Mesodermal cell (in vitro differentiated cells): ENCODE results near the gene IP6K2.

Source experiments
- H3K27ac ChIP-seq: 2 replicates; pipeline ENCODE4 v1.7.0; 2013; ENCODE audit warnings: mild to moderate bottlenecking, low read depth, low read length, moderate library complexity; ENCODE audit not compliant: severe bottlenecking
- H3K36me3 ChIP-seq: 2 replicates; pipeline ENCODE4 v1.7.1; 2013; ENCODE audit warnings: mild to moderate bottlenecking, low read length, moderate library complexity; ENCODE audit not compliant: control insufficient read depth, insufficient read depth
- H3K4me1 ChIP-seq: one replicate; pipeline ENCODE4 v1.7.1; 2013; ENCODE audit warnings: mild to moderate bottlenecking, low read length; ENCODE audit not compliant: insufficient read depth, control insufficient read depth, poor library complexity, severe bottlenecking
- H3K4me3 ChIP-seq: 2 replicates; pipeline ENCODE4 v1.7.0; 2013; ENCODE audit warnings: low read length, control low read depth, mild to moderate bottlenecking; ENCODE audit not compliant: insufficient read depth, poor library complexity, severe bottlenecking; ENCODE audit errors: extremely low read depth
- H3K9me3 ChIP-seq: 2 replicates; pipeline ENCODE4 v1.7.1; 2013; ENCODE audit warnings: mild to moderate bottlenecking, low read length, moderate library complexity; ENCODE audit not compliant: control insufficient read depth
- WGBS, 2 experiments: methylation state at CpG; one replicate each; pipeline ENCODE4 v1.1.5; 2013; ENCODE audit warnings: missing lambda C conversion rate in 2 of 2; ENCODE audit not compliant: insufficient coverage in 2 of 2; 5-methylcytosine and 5-hydroxymethylcytosine counted together

The IP6K2 gene

DNA sequence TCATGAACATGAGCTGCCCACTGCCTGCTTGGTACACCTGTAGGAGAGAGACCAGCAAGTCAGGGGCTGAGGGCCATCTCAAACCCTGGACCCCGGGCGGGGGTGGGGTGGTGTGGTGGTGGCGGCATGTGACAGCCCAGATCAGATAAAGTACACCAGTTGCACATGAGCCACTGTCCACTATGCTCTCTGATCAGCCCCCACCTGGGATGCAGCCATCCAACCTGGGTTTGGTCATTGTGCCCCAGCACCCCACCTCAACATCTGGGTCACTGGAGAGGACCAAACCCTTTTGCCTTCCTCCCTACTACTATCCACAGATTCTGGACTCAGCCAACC, 28.3 kb downstream of the IP6K2 start:
- Histone ChIP-seq H3K27ac (no peak overlapping the region), H3K9me3 (no peaks in the 10 kb centered on the region), H3K4me1 (peaks cover 24% of the 10 kb centered on the region), H3K4me3 (no peak overlapping the region), H3K36me3 (peaks cover 69% of the 10 kb centered on the region)
- WGBS, 2 experiments, result 100% methylated on average over 3 of the region's 3 CpGs; no CpG with 5 or more reads in 1 of the 2 experiments

DNA sequence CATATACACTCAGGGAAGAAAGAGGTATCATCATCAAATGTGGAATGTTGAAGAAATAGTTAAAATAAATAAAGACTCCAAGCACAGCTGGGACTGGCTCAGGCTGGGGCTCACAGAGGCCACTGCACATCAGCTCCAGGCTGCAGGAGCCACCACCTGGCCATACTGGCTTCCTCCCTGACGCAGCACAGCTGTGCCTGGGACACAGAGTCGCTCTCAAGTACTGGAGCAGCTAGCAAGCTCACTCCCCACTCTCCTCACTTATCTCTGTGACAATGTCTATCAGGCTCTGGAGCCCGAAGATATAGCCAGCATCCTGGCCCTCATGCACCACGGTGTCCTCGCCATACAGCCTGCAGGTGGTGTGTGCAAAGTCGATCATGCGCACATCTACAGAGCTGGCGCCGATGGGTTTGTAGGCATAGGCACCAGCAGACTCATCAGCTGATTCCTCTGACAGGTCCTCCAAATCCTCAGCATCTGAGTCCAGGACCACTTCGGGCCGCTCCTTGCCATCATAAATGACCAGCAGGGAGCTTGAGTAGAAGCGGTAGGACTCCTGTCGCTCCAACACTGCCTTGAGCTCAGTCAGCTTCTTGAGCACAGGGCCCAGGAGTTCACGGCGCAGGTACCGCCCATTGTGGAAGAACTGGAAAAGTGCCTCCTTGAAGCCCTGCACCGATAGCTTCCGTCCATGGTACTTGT, 28.8 kb downstream of the IP6K2 start:
- H3K36me3 ChIP-seq, result peaks cover 68% of the 10 kb centered on the region
- H3K27ac ChIP-seq, result no peak overlapping the region
- no peaks in the 10 kb centered on the region for H3K9me3 ChIP-seq
- H3K4me3 ChIP-seq, result no peak overlapping the region
- 97 to 98% methylated on average over 18 of the region's 18 CpGs for WGBS, 2 experiments
- H3K4me1 ChIP-seq, result peaks cover 21% of the 10 kb centered on the region

DNA sequence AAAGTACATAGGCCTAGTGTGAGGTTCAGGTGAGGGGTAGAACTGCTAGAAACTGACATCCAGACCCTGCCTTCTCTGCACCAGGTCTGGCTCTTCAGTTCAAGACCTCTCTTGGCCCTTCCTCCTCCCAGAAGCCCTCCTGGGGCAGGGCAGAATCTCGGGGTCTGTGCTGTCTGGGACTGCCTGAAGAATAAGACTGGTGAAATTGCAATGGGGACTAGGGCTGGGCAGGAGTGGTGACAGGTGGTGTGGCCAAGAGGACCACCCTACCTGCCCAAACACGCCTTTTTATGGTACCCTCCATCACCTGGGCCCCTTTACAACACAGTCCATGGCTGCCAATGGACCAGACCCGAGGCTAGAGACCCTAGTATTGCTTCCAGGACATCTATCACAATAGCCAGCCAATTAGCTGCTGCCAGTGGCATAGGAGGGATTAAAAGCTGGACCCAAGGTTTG, 29.8 kb downstream of the IP6K2 start:
- H3K4me1 ChIP-seq, result peaks cover 21% of the 10 kb centered on the region
- H3K27ac ChIP-seq, result peak overlapping the region; percentile 36
- no peaks in the 10 kb centered on the region for H3K9me3 ChIP-seq
- no peak overlapping the region for H3K4me3 ChIP-seq
- peaks cover 67% of the 10 kb centered on the region for H3K36me3 ChIP-seq
- 67 to 100% methylated on average over 2 to 3 of the region's 3 CpGs for WGBS, 2 experiments

DNA sequence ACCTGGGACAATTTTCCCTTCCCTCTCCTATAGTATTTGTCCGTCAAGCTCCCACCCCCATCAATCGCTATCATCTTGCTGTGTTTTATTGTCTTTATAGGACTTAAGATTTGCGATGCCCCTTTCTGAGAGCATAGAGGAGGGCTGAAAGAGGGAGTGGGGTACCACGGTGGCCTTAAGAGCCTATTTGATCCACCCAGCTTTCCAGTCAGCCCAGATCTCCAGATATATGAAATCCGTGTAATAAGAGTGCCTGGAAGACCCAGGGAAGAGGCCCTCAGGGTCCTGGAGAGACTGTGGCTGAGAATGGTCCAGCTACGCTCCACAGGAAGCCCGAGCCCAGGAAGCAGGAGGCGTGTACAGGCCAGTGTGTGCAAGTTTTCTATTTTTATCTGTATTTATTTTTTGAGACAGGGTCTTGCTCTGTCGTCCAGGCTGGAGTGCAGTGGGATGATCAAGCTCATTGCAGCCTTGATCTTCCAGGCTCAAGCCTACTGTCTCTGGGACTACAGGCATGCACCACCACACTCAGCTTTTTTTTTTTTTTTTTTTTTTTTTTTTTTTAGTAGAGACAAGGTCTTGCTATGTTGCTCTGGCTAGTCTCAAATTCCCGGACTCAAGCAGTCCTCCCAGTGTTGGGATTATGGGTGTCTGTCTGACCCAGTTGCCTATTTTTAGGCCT, 30.3 kb downstream of the IP6K2 start:
- Histone ChIP-seq H3K27ac (peak overlapping the region; percentile 49), H3K4me1 (peaks cover 21% of the 10 kb centered on the region), H3K4me3 (peak overlapping the region; percentile 90), H3K36me3 (peaks cover 67% of the 10 kb centered on the region), H3K9me3 (no peaks in the 10 kb centered on the region)
- WGBS, 2 experiments, result 94% methylated on average over 4 to 5 of the region's 10 CpGs

DNA sequence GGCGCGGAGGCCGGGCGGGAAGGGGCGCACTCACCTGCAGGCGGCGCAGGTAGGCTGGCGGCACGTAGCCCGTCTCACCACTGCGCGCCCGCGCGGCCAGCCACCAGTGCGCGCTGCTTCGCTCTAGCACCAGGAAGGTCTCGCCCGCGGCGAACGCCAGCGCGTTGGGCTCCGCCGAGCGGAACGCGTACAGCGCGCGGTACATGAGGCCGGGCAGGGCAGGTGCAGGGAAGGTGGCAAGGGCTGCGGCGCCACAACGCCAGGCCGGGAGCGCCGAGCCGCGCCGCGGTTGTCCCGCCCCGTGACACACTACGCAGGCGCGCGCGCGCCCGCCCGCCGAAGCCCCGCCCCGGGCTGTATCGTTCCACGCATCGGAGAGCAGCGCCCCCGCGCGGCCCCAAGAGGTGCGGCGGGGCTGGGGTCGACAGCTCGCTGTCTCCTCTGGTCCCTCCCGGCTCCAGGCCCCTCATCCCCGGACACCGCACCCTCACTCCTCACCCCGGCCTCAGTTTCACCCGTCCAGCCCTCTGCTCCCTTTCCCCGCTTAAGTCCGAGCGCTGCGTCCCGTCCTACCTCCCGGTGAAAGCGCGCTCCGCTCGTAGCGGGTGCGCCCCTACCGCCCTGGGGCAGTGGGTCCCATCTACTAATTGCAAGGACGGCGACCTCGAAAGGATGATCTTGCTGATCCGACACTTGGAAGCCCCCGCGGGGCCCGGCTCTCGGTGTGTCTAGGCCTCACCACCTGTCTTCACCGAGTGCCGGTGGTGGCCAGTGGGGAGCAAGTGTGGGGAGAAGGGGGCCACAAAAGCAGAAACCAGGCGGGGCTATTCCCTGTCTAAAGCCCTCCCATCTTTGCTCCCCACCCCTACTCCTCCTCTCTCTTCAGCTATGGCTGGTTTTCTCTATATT, 31.2 kb downstream of the IP6K2 start, which contains the start of gene NCKIPSD:
Gene NCKIPSD, minus strand, starts transcription at position 313 of the 909 bp plus-strand sequence. Its CDS starts 108 bp downstream, at position 205.
- H3K4me1 ChIP-seq, result peaks cover 21% of the 10 kb centered on the region
- peaks cover 69% of the 10 kb centered on the region for H3K36me3 ChIP-seq
- peak within 1 kb of the TSS; percentile 49 for H3K27ac ChIP-seq
- H3K9me3 ChIP-seq, result no peaks in the 10 kb centered on the region
- peak within 1 kb of the TSS; percentile 90 for H3K4me3 ChIP-seq
- WGBS, 2 experiments, result 3 to 4% methylated on average over 66 to 67 of the region's 97 CpGs

DNA sequence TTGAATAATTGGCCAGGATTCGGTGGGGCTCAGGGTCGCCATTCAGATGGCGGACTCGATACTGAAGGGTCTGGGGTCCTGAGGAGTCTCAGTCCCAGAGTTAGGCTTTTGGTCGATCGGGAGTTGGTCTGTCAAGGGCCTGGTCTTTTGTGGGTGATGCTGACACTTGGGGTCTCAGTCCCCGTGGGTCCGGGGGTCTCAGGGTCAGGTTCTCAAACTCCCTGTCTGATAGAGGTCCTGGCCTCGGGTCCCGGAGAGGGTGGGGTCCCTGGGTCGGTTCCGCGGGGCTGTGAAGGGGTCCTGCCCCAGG, 31.8 kb downstream of the IP6K2 start:
- peak overlapping the region; percentile 45 for H3K27ac ChIP-seq
- H3K4me3 ChIP-seq, result peak overlapping the region; percentile 90
- H3K9me3 ChIP-seq, result no peaks in the 10 kb centered on the region
- H3K4me1 ChIP-seq, result peaks cover 21% of the 10 kb centered on the region
- peaks cover 69% of the 10 kb centered on the region for H3K36me3 ChIP-seq
- 11 to 15% methylated on average over 12 to 13 of the region's 13 CpGs for WGBS, 2 experiments

DNA sequence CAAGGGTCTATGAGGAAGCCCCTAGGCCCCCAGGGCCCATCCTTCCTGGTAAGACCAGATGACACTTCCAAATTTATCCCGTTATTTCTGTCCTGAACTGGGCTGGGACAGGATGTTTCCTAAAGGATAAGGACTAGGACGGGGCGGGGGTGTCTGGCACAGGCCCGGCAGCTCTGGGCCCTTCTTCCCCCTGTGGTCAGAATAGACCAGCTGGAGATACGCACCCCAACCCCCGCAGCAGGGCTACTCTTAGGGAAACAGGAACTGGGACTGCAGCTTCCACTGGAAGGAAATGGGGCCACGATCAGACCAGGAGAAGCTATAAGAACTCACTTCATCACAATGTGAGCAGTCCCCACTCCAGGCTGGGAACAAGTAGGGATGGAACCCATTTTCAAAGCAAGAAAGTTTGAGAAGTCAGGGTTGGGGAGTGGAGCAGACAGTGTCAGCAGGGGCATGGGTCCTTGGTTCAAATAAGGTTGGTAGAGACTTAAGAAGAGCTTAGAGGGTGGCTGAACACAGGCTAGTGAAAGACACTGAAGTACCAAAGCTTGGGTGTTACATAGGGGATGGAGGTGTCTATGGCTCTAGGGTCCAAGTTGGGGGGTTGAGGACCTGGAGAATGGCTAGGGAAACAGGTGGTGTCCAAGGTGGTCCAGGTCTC, 32.4 kb downstream of the IP6K2 start:
- no peaks in the 10 kb centered on the region for H3K9me3 ChIP-seq
- peak overlapping the region; percentile 90 for H3K4me3 ChIP-seq
- peaks cover 69% of the 10 kb centered on the region for H3K36me3 ChIP-seq
- WGBS, 2 experiments, result 82 to 85% methylated on average over 6 to 7 of the region's 7 CpGs
- H3K4me1 ChIP-seq, result peaks cover 21% of the 10 kb centered on the region
- no peak overlapping the region for H3K27ac ChIP-seq

DNA sequence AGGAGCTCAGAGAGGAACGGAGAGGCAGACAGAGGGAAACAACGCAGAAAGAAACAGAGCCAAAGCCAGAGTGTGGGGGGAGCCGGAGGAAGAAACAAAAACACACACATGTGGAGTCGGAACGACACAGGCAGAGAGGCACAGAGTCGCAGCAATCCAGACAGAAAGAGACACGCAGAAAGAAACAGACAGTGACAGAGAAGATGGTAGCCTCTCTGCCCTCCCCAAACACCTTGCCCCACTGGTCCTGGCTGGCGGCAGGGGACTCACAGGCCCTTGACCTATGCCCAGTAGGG, 33.0 kb downstream of the IP6K2 start:
- Histone ChIP-seq H3K27ac (no peak overlapping the region), H3K4me3 (peak overlapping the region; percentile 90), H3K36me3 (peaks cover 69% of the 10 kb centered on the region), H3K4me1 (peaks cover 21% of the 10 kb centered on the region), H3K9me3 (no peaks in the 10 kb centered on the region)
- 85 to 93% methylated on average over 7 to 8 of the region's 8 CpGs for WGBS, 2 experiments

DNA sequence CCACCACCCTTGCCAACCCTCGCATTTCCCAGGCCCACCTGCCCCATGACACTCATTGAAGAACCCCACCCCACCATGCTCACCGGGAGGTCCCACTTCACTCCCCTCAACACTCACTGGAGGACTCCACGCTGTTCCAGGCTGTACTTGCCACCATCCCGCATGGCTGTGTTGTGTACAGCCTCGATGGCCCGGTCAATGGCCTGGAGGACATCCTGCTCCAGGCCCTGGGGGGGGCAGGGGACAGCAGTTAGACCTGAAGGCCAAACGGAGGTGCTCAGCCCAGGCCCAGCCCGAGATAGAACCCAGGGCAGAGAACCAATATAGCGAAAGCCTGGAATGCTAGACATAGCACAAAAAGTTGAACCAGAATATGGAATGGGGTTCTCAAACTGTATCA, 34.2 kb downstream of the IP6K2 start:
- no peak overlapping the region for H3K27ac ChIP-seq
- H3K36me3 ChIP-seq, result peaks cover 69% of the 10 kb centered on the region
- H3K4me3 ChIP-seq, result no peak overlapping the region
- H3K4me1 ChIP-seq, result peaks cover 21% of the 10 kb centered on the region
- WGBS, 2 experiments, result 95 to 98% methylated on average over 8 to 9 of the region's 9 CpGs
- H3K9me3 ChIP-seq, result no peaks in the 10 kb centered on the region

DNA sequence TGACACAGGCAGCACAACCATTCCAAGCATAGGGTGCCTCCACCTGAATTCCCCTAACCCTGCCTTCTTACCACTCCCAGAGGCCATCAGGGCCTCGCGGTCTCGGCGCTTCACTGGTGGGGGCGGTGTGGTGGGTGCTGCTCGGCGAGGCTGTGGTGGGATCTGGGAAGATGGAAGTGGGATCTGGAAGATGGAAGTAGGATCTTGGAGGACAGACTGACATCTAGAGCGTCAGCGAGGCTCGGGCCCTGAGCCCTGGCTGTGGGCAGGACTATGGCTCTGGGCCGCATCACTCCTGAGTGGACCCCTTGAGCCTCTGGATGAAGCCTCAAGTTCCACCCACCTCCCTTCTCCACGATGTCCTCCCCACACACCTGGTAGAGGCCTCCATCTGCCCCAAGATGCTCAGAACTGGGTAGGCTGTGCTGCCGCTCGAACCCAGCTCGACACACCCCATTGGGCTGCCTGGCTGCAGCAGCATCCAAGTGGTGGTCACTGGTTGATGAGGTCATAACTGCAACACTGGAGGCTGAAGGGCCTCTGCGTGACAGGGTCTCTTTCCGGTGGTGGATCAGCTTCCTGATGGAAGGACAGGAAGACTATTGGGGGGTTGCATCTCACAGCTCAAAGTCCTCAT, 34.9 kb downstream of the IP6K2 start:
- no peak overlapping the region for H3K4me3 ChIP-seq
- H3K9me3 ChIP-seq, result no peaks in the 10 kb centered on the region
- 98 to 99% methylated on average over 12 to 13 of the region's 17 CpGs for WGBS, 2 experiments
- H3K27ac ChIP-seq, result no peak overlapping the region
- peaks cover 16% of the 10 kb centered on the region for H3K4me1 ChIP-seq
- peaks cover 68% of the 10 kb centered on the region for H3K36me3 ChIP-seq
